GM12865 (cell line): ENCODE measurements around the gene DNAJB2.
"Not testable (repeated sequence)": the region's sequence is repeated elsewhere in the genome, so short reads cannot be mapped to it uniquely, and the experiment has no call there.

Experiments
- DNase-seq: peaks from one replicate; pipeline ENCODE4 v3.0.0; 2010; ENCODE audit warnings: low read depth
- H3K4me3 ChIP-seq: 2 replicates; pipeline ENCODE4 v1.5.1; 2011; ENCODE audit warnings: mild to moderate bottlenecking, low read depth, low read length, control low read depth
- CTCF ChIP-seq: IDR thresholded peaks from 2 replicates; pipeline ENCODE4 v1.5.1; 2011; ENCODE audit warnings: low read length, control low read depth, low read depth, inconsistent platforms; ENCODE audit not compliant: insufficient read depth; ENCODE audit errors: missing control alignments

The DNAJB2 gene

GRCh38 chr2:219251656-219252055 is 27.5 kb upstream of the DNAJB2 start:
- no peak overlapping the region for H3K4me3 ChIP-seq
- TF ChIP-seq CTCF = no peak
- DNase-seq = no peak

GRCh38 chr2:219252084-219252483 is 27.1 kb upstream of the DNAJB2 start:
- TF ChIP-seq CTCF = no peak
- peak; percentile 18 for DNase-seq
- H3K4me3 ChIP-seq = peak overlapping the region; percentile 76

- H3K4me3 ChIP-seq = peak overlapping the region; percentile 76
- no peak for DNase-seq
- no peak for TF ChIP-seq CTCF
Observed at GRCh38 chr2:219252570-219252899, 26.6 kb upstream of the DNAJB2 start.

GRCh38 chr2:219252900-219253752 is 26.0 kb upstream of the DNAJB2 start, which contains the start of gene TUBA4B:
Gene TUBA4B (plus strand): TSS chr2:219253243. CDS start chr2:219253408, 165 bp downstream.
- no peak for TF ChIP-seq CTCF
- peak within 1 kb of the TSS; percentile 76 for H3K4me3 ChIP-seq
- peak; percentile 74 for DNase-seq

GRCh38 chr2:219253753-219254589 is 25.2 kb upstream of the DNAJB2 start, which contains the start of gene TUBA4A:
Gene TUBA4A (minus strand): TSS chr2:219253918. CDS start chr2:219253858, 60 bp downstream.
- peak within 1 kb of the TSS; percentile 76 for H3K4me3 ChIP-seq
- peak; percentile 92 for DNase-seq
- no peak for TF ChIP-seq CTCF

DNA sequence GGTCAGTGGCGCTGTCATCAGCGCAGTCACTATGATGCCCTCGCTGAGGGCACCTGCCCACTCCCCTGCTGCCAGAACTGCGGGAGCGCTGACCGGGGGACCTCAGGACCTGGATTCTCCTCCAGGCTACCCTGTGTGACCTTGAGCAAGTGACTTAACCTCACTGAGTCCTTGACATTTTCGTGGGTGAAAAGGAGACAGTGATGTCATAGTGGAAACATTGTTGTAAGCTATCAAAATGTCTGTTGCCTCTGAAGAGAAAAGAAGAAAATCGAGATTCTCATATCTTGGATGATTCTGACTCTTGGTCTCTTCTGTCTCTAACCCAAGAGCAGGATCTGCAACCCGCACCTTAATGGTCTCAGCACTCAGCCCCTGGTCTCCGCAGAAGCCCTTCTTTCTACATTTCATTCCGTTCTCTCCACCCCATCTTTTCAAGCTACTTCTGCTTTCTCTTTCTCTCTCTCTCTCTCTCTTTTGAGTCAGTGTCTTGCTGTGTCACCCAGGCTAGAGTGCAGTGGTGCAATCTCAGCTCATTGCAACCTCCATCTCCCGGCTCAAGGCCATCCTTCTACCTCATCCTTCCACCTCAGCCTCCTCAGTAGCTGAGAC is 24.5 kb upstream of the DNAJB2 start:
- TF ChIP-seq CTCF = no peak
- DNase-seq = no peak
- peak overlapping the region; percentile 76 for H3K4me3 ChIP-seq

GRCh38 chr2:219258942-219259341 is 20.2 kb upstream of the DNAJB2 start:
- DNase-seq, H3K4me3 ChIP-seq: not testable (repeated sequence)
